GM19395 (cell line): Measurements from ENCODE around the gene ZNF91.
A peak's percentile ranks its signal among the peaks of the same experiment; 100 is the strongest.
"Not testable (repeated sequence)": the region's sequence is repeated elsewhere in the genome, so short reads cannot be mapped to it uniquely, and the experiment has no call there.

Source experiments
- ATAC-seq: cut with Tn5 transposase; IDR thresholded peaks from one replicate; pipeline ENCODE4 v1.9.1; 2021; ENCODE audit warnings: mild to moderate bottlenecking, moderate library complexity; ENCODE audit not compliant: unreplicated experiment

The ZNF91 gene

DNA sequence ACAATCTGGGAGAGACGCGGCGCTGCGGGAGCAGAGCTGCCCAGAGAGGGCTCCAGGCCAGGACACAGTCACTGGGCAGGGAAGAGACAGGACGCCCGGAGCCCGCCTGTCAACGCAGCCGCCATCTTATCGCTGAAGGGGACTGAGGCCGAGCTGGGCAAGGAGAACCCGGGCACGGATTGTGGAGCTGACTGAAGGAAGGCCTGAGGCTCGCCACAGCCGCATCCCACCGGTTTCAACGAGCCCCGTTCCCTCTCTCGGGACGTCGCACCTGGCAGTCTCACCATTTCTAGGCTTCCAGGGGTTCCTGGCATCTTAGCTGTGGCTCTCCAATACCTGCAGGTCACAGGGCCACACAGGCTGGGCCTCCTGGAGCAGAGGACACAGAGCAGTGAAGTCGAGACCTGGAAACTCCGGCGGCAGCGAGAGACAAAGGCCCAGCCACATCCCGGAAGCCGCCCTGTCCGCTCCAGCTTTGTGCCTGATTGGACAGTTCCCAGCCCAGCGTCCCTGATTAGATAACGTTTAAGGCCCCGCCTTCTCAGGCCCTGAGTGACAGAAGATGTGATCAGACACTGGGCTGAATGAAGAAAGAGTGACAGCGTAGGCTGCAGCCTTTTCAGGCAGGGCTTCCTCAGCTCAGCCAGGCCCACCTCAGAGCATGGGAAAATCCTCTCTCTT, at the start of gene ZNF91:
ZNF91 (minus strand) TSS at position 431 of the 681 bp plus-strand sequence; CDS start at position 314, 117 bp downstream.
- peak; percentile 99 for ATAC-seq

DNA sequence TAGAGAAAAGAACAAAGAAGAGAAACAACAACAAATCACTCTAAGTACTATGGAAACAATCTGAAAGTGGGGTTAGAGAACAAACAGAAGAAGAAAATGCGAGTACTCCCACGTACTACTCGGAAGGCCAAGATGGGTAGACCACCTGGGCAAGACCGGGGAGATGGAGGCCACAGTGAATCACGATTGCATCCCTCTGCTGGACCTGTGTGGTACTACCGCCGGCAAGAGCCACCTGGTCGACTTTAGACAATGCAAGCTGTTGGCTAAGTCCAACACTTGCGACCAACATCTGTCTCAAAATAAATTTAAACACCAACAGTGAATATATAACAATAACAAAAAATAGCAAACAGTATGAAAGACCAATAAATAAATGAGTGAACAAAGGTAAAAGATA, 45.5 kb upstream of the ZNF91 start:
- no peak for ATAC-seq

DNA sequence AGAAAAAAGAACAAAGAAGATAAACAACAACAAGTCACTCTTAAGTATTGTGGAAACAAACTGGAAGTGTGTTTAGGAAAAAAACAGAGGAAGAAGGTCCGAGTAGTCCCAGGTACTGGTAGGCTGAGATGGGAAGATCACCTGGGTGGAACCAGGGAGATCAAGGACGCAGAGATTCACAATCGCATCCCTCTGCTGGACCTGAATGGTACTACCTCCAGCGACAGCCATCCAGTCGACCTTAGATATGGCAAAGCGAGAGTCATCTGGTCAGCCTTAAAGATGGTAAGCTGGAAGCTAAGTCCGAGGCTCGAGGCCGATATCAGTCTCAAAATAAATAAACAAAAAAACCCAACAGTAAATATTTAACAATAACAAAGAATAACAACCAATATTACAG, 44.9 kb upstream of the ZNF91 start:
- ATAC-seq: no peak

DNA sequence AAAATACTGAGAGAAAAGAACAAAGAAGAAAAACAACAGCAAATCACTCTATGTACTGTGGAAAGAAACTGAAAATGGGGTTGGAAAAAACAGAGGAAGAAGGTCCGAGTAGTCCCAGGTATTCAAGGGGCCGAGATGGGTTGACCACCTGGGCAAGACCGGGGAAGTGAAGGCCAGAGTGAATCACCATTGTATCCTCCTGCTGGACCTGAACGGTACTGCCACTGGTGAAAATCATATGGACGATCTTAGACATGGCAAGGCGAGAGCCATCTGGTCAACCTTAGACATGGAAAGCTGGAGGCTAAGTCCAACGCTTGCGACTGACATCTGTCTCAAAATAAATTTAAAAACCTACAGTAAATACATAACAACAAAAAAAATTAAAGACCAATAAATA, 44.4 kb upstream of the ZNF91 start:
- no peak for ATAC-seq

DNA sequence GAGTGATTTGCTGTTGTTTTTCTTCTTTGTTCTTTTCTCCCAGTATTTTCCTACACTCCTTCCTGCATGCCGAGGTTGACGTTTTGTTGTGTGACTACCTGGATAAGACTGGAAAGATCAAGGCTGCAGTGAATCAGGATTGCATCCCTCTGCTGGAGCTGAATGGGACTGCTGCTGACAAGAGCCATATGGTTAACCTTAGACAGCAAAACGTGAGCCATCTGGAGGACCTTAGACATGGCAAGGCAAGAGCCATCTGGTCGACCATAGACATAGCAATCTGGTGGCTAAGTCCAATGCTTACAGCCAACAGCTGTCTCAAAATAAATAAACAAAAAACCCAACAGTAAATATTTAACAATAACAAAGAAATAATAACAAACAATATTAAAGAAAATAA, 42.6 kb upstream of the ZNF91 start:
- ATAC-seq: no peak

DNA sequence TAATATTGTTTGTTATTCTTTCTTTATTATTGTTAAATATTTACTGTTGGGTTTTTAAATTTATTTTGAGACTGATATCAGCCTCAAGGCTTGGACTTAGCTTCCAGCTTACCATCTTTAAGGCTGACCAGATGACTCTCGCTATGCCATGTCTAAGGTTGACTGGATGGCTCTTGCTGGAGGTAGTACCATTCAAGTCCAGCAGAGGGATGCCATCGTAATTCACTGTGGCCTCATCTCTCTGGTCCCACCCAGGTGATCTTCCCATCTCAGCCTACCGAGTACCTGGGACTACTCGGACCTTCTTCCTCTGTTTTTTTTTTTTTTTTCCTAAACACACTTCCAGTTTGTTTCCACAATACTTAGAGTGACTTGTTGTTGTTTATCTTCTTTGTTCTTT, 41.7 kb upstream of the ZNF91 start:
- ATAC-seq: no peak

DNA sequence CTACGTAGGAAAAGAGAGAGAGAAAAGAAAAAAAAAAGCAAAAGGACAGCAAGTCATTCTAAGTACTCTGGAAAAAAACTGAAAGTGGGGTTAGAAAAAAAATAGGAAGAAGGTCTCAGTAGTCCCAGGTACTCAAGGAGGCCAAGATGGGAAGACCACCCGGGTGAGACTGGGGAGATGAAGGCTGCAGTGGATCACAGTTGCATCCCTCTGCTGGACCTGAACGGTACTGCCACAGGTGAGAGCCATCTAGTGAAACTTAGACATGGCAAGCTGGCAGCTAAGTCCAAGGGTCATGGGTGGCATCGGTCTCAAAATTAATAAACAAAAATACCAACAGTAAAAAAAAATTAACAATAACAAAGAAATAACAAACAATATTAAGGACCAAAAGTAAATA, 41.0 kb upstream of the ZNF91 start:
- no peak for ATAC-seq

DNA sequence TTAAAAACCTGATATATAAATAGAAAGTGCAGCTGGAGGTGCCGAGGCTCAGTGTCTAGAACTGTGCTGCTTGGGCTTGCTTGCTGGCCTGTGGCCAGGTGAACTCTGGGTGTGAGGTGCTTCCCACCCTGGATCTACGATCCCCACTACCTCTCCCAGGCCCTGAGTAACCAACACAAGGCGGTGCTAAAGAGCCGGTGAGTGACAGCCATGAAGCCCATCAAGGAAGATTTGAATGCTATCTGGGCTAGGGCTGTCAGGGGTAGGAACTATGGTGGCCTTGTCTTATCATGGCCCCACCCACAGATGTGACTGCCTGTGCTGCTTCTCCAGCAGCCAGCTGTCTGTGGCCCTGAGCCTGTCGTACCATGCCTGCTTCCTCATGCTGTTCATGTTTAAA, 25.6 kb upstream of the ZNF91 start:
- ATAC-seq: no peak

DNA sequence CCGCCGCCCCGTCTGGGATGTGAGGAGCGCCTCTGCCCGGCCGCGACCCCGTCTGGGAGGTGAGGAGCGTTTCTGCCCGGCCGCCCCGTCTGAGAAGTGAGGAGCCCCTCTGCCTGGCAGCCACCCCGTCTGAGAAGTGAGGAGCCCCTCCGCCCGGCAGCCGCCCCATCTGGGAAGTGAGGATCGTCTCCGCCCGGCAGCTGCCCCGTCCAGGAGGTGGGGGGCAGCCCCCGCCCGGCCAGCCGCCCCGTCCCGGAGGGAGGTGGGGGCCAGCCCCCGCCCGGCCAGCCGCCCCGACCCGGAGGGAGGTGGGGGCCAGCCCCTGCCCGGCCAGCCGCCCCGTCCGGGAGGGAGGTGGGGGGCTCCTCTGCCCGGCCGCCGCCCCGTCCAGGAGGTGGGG, 24.0 kb upstream of the ZNF91 start:
- not testable (repeated sequence) for ATAC-seq

DNA sequence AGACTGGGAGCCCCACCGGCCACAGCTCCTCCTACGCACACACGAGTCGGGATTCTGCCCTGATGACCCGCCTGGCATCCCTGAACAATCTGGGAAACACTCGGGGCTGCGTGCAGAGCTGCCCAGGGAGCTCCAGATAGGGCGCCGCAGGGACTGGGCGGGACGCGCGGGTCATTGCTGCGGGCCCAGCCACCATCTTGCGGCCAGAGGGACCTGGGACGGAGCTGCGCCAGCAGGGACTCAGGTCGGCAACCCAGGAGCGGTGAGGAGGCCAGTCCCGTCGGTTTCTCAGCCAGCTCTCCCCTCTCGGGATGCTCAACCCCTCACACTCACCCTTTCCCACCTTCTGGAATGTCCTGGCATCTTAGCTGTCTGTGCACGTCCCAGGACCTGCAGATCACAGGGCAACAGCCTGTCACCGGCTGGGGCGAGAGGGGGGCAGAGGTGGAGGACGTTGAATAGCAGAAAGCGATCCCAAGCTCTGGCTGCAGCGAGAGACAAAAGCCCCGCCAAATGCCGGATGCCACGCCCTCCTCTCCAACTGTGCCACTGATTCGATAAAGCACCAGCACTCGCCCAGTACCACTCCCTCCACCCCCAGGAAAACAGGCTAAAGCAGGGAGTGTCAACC, 20.4 kb upstream of the ZNF91 start:
- no peak for ATAC-seq

DNA sequence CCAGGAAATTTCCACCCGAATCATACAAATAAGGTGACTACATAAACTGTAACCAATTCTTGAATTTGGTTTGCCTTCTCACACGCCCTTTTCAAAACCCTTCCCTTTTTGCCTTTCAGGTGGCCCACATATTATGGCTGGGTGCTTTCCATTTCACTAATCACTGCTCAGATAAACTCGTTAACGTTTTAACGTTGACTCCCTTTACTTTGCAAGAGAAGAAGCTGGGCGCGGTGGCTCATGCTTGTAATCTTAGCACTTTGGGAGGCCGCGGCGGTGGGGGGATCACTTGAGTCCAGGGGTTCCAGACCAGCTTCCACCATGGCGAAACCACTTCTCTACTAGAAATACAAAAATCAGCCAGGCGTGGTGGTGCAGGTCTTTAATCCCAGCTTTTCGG, 19.8 kb upstream of the ZNF91 start:
- ATAC-seq: no peak

DNA sequence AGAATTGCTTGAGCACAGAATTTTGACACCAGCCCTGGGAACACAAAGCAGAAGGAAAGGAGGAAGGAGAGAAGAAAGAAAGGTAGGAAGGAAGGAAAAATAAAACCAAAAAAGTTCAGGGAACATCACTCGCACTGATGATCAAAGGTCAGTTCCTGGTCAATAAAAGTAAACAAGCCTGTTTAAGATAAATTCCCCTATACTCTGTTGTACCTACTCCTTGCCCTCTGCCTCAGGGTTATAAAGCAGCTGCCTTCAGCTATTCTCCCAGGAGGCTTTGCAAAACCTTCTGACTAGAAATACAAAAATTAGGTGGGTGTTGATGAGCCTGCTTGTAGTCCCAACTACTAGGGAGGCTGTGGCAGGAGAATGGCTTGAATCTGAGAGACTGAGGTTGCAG, 14.9 kb upstream of the ZNF91 start:
- no peak for ATAC-seq

DNA sequence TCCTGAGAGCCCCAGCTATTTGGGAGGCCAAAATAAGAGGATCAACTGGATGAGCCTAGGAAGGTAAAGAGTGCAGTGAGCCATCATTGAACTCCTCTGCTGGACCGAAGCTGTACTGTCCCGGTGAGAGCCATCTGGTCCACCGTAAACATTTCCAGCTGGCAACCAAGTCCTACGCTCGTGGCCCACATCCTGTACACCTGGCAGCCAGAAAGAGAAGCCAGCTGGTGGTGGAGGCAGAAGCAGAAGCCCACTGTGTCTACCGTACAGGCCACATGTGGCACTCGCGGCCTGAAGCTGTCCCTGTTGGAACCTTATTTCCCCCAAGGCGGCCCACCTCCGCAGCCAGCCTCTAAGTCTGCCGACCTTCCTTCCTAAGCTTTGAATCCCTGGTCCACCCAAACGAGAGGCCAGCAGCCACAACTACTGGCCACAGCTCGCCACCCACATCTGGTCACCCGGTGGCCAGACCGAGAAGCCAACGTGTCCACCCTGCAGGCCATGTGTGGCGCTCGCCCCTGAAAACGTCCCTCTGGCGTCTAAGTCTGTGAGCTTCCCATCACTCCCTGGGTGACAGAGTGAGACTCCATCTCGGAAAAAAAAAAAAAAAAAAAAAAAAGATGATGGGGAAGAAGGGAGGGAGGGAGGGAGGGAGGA, 14.2 kb upstream of the ZNF91 start:
- ATAC-seq: no peak

DNA sequence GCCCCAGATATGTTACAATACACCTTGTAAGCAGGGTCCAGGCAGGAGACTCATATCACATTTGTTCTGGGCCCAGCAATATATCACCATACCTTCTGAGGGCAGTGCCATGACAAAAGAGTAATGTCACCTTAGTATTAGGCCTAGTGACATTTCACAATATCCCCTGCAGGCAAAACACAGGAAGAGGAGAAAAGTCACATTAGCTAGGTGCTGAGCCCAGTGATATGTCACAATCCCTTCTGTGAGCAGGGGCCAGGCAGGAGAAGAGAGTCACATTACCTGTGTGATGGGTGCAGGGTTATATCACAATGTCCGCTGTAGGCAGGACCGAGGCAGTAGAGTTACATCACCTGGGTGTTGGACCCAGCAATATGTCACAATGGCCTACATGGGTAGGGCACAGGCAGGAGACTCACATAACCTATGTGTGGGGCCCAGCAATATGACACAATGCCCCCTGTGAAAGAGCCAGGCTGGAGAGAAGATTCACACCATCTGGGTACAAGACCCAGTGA, 12.4 kb upstream of the ZNF91 start:
- no peak for ATAC-seq

DNA sequence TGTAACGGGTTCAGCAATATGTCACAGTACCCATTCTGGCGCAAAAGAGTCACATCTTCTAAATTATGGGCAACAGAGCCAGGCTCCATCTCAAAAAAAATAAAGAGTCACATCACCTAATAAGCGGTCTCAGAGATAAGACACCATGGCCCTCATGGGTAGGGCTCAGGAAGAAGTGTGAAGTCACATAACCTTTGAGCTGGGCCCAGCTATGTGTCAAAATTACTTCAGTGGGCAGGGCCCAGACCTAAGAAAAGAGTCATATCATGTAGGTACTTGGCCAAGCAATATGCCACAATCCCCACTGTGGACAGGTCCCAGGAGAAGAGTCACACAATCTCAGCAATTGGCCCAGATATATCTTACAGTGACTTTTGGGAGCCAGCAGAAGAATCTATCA, 11.4 kb upstream of the ZNF91 start:
- ATAC-seq: no peak

DNA sequence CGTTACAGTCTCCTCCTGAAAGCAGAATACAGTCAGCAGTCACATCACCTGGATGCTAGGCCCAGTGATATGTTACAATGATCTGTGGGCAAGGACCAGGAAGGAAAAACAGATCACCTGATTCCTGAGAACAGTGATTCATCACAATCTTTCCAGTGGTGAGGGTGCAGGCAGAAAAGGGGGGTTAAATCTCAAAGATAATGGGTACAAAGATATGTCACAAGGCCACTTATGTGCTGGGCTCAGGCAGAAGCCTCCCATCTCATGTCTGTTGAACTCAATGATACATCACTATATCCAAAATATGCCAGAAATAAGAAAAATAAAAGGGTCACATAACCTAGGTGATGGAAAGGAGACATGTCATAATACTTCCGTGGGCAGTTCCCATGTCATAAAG, 10.8 kb upstream of the ZNF91 start:
- ATAC-seq: no peak

DNA sequence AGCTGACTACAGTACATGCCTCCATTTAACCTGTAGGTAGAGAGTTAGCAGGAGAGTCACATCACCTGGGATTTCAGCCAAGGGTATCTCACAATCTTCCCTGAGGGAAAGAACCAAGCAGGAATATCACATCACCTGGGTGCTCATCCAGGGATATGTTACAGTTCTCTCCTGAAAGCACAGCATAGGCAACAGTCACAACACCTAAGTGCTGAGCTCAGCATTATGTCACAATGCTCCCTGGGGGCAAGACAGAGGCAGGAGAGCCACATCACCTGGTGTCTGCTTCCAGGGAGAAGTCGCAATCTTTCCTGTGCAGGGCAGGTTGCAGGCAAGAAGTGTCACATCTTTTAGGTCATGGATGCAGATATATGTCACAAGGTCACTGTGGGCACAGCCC, 9.4 kb upstream of the ZNF91 start:
- ATAC-seq: no peak

DNA sequence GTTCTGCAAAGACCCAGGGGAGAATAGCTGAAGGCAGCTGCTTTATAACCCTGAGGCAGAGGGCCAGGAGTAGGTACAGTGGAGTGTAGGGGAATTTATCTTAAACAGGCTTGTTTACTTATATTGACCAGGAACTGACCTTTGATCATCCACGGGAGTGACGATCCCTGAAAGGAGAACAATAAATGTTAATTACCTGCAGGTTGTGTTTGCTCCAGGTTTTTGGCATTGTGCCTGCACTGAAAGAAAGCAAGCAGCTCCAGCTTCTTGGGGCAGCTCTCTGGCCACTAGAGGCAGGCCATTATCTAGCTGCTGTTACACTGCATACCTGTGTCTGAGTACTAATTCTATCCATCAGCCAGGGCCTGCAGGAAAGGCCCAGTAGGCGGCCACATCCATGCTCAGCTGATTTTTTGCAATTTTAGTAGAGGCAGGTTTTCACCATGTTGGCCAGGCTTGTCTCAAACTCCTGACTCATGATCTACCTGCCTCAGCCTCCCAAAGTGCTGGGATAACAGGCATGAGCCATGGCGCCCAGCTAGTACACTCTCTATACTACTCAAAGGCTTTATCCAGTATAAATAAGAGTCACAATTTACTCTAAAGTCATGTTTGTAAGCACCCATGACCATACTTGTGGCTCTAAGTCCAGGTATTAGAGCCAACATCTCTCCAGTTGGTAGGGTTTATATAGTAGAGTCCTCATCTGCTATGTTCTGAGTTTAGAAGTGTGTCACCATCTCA, 8.5 kb upstream of the ZNF91 start:
- ATAC-seq: no peak

DNA sequence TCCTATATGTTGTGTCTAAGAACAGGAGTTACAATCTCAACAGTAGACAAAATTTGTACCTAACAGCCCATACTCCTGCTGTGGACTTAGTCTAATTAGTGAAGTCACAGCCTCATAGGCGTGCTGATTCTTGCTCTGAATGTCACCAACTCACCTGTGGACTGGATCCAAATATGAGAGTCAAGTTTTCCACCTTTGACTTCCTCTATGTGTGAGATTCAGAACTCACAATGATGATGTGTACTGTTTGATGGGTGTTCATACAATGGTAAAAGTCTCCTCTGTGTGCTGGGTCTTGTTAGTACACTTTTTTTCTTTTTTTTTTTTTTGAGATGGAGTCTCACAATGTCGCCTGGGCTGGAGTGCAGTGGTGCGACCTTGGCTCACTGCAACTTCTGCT, 7.8 kb upstream of the ZNF91 start:
- ATAC-seq: no peak

DNA sequence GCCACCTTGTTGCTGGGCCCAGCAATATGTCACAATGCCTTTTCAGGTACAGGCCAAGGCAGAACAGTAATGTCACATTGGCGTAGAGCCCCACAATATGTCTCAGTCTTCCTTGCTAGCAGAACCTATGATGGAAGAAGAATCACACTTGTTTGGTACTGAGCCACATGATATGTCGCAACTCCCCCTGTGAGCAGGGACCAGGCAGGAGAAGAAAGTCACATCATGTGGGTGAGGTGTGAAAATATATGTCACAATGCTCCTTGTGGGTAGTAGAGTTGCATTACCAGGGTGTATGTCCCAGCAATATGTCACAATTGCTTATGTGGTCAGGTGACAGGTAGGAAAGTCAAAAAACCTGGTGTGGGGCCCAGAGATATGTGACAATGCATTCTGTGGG, 7.1 kb upstream of the ZNF91 start:
- ATAC-seq: no peak

DNA sequence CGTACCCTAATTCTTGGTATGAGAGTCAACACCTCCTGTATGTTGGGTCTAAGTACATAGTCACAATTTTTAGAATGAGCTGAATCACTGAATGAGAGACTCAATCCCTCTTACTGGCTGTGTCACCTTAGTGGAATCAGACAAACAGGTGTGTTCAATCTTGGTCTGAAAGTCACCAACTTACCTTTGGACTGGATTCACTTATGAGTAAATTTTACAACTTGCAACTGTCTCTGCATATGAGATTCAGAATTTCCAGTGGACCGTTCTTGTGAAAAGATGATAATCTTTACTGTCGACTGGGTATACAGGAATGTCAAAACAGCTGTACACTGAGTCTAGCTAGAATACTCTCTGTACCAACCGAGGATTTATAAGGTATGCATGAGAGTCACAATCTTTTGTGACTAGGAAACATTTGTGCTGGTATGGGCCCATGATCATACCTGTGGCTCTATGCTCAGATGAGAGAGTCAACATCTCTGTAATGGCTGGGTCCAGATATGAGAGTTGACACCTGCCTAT, 5.9 kb upstream of the ZNF91 start:
- ATAC-seq: no peak
